GM23338 (cell line): Measurements from ENCODE around the gene LARGE1. TPM values are rescaled to one million over a fixed set of nuclear protein-coding genes. Genes with fewer than 3 reads are reported as not detected.

Source experiments
- ATAC-seq: fragments of 200-7000 bp; cut with Tn5 transposase; 3 replicates; pipeline ENCODE4 v1.9.1; 2020
- DNase-seq: peaks from one replicate; pipeline ENCODE4 v3.0.0-alpha.2; 2015; ENCODE audit warnings: low spot score
- H2AFZ ChIP-seq: fragments of 200-600 bp; sonication (generic); 2 replicates; pipeline ENCODE4 v1.8.0; 2016; ENCODE audit warnings: antibody characterized with exemption, mild to moderate bottlenecking, moderate library complexity
- H3F3A ChIP-seq: fragments of 200-600 bp; sonication (generic); replicated peaks from 2 replicates; pipeline ENCODE4 v1.8.0; 2017; ENCODE audit warnings: antibody characterized with exemption, mixed run types, low read depth
- H3K27ac ChIP-seq: fragments of 200-600 bp; sonication (generic); 2 replicates; pipeline ENCODE4 v1.6.1; 2016; ENCODE audit warnings: low read depth
- H3K27me3 ChIP-seq: fragments of 200-600 bp; sonication (generic); 2 replicates; pipeline ENCODE4 v1.8.0; 2016; ENCODE audit warnings: mild to moderate bottlenecking, mixed run types, moderate library complexity; ENCODE audit not compliant: insufficient read depth
- H3K36me3 ChIP-seq: fragments of 200-600 bp; sonication (generic); 2 replicates; pipeline ENCODE4 v1.8.0; 2016; ENCODE audit warnings: mild to moderate bottlenecking; ENCODE audit not compliant: insufficient read depth
- H3K4me1 ChIP-seq: fragments of 200-600 bp; sonication (generic); 2 replicates; pipeline ENCODE4 v1.8.0; 2016; ENCODE audit warnings: mild to moderate bottlenecking, moderate library complexity; ENCODE audit not compliant: insufficient read depth
- H3K4me2 ChIP-seq: fragments of 200-600 bp; sonication (generic); 2 replicates; pipeline ENCODE4 v1.7.1; 2017; ENCODE audit warnings: mixed run types
- H3K4me3 ChIP-seq: fragments of 200-600 bp; sonication (generic); 2 replicates; pipeline ENCODE4 v1.6.1; 2016; ENCODE audit warnings: mixed run types
- H3K79me2 ChIP-seq: fragments of 200-600 bp; sonication (generic); replicated peaks from 2 replicates; pipeline ENCODE4 v1.8.0; 2017; ENCODE audit warnings: mild to moderate bottlenecking; ENCODE audit not compliant: insufficient read depth
- H3K9me2 ChIP-seq: fragments of 200-600 bp; sonication (generic); 2 replicates; pipeline ENCODE4 v1.8.0; 2017; ENCODE audit not compliant: insufficient read depth
- H4K20me1 ChIP-seq: fragments of 200-600 bp; sonication (generic); replicated peaks from 2 replicates; pipeline ENCODE4 v1.8.0; 2017; ENCODE audit warnings: mild to moderate bottlenecking; ENCODE audit not compliant: insufficient read depth
- H3K27ac Mint-ChIP-seq: 2 replicates; pipeline ENCODE4 v1.8.0; 2020; ENCODE audit warnings: inconsistent platforms, mild to moderate bottlenecking, moderate library complexity, mixed read lengths
- H3K27me3 Mint-ChIP-seq: 3 replicates; pipeline ENCODE4 v1.8.0; 2022; ENCODE audit warnings: low read depth, mild to moderate bottlenecking, moderate library complexity, mixed read lengths, inconsistent platforms; ENCODE audit not compliant: insufficient read depth, poor library complexity
- H3K36me3 Mint-ChIP-seq: 3 replicates; pipeline ENCODE4 v1.8.0; 2021; ENCODE audit warnings: low read depth, mild to moderate bottlenecking, inconsistent platforms, moderate library complexity, mixed read lengths
- H3K4me1 Mint-ChIP-seq: 3 replicates; pipeline ENCODE4 v1.8.0; 2020; ENCODE audit warnings: mild to moderate bottlenecking, inconsistent platforms, mixed read lengths
- H3K4me3 Mint-ChIP-seq: 3 replicates; pipeline ENCODE4 v1.8.0; 2021; ENCODE audit warnings: moderate library complexity, mild to moderate bottlenecking, inconsistent platforms, mixed read lengths
- H3K9me3 Mint-ChIP-seq: 3 replicates; pipeline ENCODE4 v1.8.0; 2020; ENCODE audit warnings: moderate library complexity, mild to moderate bottlenecking, inconsistent platforms, mixed read lengths
- CREB1 ChIP-seq: fragments of 250-450 bp; sonication (Bioruptor Pico); IDR thresholded peaks from 2 replicates; pipeline ENCODE4 v1.5.0; 2020; ENCODE audit warnings: low read depth, mild to moderate bottlenecking, moderate library complexity
- ETS1 ChIP-seq: IDR thresholded peaks from 2 replicates; pipeline ENCODE4 v1.6.1; 2016; ENCODE audit warnings: antibody characterized with exemption
- EZH2phosphoT487 ChIP-seq: fragments of 200-600 bp; sonication (generic); IDR thresholded peaks from one replicate; pipeline ENCODE4 v1.8.1; 2018; ENCODE audit warnings: antibody characterized with exemption; ENCODE audit not compliant: unreplicated experiment
- JUNB ChIP-seq: IDR thresholded peaks from one replicate; pipeline ENCODE4 v1.6.1; 2016; ENCODE audit warnings: antibody characterized with exemption; ENCODE audit not compliant: unreplicated experiment
- STAT1 ChIP-seq: IDR thresholded peaks from one replicate; pipeline ENCODE4 v1.6.1; 2016; ENCODE audit warnings: antibody characterized with exemption; ENCODE audit not compliant: unreplicated experiment
- ZNF114 ChIP-seq: fragments of 250-450 bp; sonication (Bioruptor Pico); IDR thresholded peaks from 2 replicates; pipeline ENCODE4 v1.5.0; 2020; ENCODE audit warnings: mild to moderate bottlenecking, moderate library complexity
- polyA plus RNA-seq: library from polyadenylated mRNA; unstranded; fragments of >200 nt; fragmentation: Nextera tagmentation; extraction: Ambion mirVana; gene quantifications from 2 replicates; pipeline ENCODE4 v1.2.1, GENCODE V29; 2016
- total RNA-seq: library from RNA; depleted of rRNA; stranded (reverse); fragments of >200 nt; shearing (Covaris generic); gene quantifications from 2 replicates; pipeline ENCODE4 v1.2.3, GENCODE V29; 2014
- TF ChIP-seq, protein P1 (sequence below): fragments of 250-450 bp; sonication (Bioruptor Pico); IDR thresholded peaks from 2 replicates; pipeline ENCODE4 v1.5.0; 2020; ENCODE audit warnings: mild to moderate bottlenecking, moderate library complexity
- TF ChIP-seq, protein P2 (sequence below): IDR thresholded peaks from one replicate; pipeline ENCODE4 v1.6.1; 2018; ENCODE audit warnings: antibody characterized with exemption; ENCODE audit not compliant: unreplicated experiment

Gene LARGE1
- total and polyA plus RNA-seq, 2 experiments from 2014 or later: 12.8 to 75.6 TPM

- H2AFZ ChIP-seq: no peak overlapping the region
- Mint-ChIP-seq H3K27me3 (peaks cover 10% of the 10 kb centered on the region), H3K9me3 (no peaks in the 10 kb centered on the region), H3K36me3 (no peaks in the 10 kb centered on the region), H3K4me1 (peaks cover 38% of the 10 kb centered on the region), H3K27ac (no peak overlapping the region), H3K4me3 (no peak overlapping the region)
- ATAC-seq: no peak
- peaks cover 22% of the 10 kb centered on the region for H3K4me1 ChIP-seq
- no peaks in the 10 kb centered on the region for H3K36me3 ChIP-seq
- H3K4me2 ChIP-seq: no peak overlapping the region
- no peak overlapping the region for H3K4me3 ChIP-seq
- no peaks in the 10 kb centered on the region for H3K27me3 ChIP-seq
- H3K27ac ChIP-seq: no peak overlapping the region
- no peaks in the 10 kb centered on the region for H3K9me2 ChIP-seq
- peaks cover 11% of the 10 kb centered on the region for H3K79me2 ChIP-seq
- H3F3A ChIP-seq: no peaks in the 10 kb centered on the region
- no peak for DNase-seq
- TF ChIP-seq CREB1 (CRISPR knock-in tag) (no peak), ETS1 (no peak), JUNB (no peak), ZNF114 (CRISPR knock-in tag) (no peak)
- TF ChIP-seq, protein P1, sequence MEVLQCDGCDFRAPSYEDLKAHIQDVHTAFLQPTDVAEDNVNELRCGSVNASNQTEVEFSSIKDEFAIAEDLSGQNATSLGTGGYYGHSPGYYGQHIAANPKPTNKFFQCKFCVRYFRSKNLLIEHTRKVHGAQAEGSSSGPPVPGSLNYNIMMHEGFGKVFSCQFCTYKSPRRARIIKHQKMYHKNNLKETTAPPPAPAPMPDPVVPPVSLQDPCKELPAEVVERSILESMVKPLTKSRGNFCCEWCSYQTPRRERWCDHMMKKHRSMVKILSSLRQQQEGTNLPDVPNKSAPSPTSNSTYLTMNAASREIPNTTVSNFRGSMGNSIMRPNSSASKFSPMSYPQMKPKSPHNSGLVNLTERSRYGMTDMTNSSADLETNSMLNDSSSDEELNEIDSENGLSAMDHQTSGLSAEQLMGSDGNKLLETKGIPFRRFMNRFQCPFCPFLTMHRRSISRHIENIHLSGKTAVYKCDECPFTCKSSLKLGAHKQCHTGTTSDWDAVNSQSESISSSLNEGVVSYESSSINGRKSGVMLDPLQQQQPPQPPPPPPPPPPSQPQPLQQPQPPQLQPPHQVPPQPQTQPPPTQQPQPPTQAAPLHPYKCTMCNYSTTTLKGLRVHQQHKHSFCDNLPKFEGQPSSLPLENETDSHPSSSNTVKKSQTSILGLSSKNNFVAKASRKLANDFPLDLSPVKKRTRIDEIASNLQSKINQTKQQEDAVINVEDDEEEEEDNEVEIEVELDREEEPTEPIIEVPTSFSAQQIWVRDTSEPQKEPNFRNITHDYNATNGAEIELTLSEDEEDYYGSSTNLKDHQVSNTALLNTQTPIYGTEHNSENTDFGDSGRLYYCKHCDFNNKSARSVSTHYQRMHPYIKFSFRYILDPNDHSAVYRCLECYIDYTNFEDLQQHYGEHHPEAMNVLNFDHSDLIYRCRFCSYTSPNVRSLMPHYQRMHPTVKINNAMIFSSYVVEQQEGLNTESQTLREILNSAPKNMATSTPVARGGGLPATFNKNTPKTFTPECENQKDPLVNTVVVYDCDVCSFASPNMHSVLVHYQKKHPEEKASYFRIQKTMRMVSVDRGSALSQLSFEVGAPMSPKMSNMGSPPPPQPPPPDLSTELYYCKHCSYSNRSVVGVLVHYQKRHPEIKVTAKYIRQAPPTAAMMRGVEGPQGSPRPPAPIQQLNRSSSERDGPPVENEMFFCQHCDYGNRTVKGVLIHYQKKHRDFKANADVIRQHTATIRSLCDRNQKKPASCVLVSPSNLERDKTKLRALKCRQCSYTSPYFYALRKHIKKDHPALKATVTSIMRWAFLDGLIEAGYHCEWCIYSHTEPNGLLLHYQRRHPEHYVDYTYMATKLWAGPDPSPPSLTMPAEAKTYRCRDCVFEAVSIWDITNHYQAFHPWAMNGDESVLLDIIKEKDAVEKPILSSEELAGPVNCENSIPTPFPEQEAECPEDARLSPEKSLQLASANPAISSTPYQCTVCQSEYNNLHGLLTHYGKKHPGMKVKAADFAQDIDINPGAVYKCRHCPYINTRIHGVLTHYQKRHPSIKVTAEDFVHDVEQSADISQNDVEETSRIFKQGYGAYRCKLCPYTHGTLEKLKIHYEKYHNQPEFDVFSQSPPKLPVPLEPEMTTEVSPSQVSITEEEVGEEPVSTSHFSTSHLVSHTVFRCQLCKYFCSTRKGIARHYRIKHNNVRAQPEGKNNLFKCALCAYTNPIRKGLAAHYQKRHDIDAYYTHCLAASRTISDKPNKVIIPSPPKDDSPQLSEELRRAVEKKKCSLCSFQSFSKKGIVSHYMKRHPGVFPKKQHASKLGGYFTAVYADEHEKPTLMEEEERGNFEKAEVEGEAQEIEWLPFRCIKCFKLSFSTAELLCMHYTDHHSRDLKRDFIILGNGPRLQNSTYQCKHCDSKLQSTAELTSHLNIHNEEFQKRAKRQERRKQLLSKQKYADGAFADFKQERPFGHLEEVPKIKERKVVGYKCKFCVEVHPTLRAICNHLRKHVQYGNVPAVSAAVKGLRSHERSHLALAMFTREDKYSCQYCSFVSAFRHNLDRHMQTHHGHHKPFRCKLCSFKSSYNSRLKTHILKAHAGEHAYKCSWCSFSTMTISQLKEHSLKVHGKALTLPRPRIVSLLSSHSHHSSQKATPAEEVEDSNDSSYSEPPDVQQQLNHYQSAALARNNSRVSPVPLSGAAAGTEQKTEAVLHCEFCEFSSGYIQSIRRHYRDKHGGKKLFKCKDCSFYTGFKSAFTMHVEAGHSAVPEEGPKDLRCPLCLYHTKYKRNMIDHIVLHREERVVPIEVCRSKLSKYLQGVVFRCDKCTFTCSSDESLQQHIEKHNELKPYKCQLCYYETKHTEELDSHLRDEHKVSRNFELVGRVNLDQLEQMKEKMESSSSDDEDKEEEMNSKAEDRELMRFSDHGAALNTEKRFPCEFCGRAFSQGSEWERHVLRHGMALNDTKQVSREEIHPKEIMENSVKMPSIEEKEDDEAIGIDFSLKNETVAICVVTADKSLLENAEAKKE: no peak
- peaks cover 21% of the 10 kb centered on the region for H4K20me1 ChIP-seq
Measured at GRCh38 chr22:33573479-33573878, 346.8 kb downstream of the LARGE1 start.

GRCh38 chr22:33572086-33572485 lies 348.2 kb downstream of the LARGE1 start:
- no peaks in the 10 kb centered on the region for H3K9me3 Mint-ChIP-seq
- ATAC-seq (no peak), DNase-seq (no peak)
- Histone ChIP-seq H3K27ac (no peak overlapping the region), H3K4me1 (peaks cover 22% of the 10 kb centered on the region), H3K36me3 (no peaks in the 10 kb centered on the region), H3K79me2 (peaks cover 11% of the 10 kb centered on the region; the same call in 1 of the 2 replicates), H3K4me2 (no peak overlapping the region), H3K9me2 (no peaks in the 10 kb centered on the region), H3K27me3 (no peaks in the 10 kb centered on the region), H3F3A (no peaks in the 10 kb centered on the region), H3K4me3 (no peak overlapping the region), H4K20me1 (peaks cover 17% of the 10 kb centered on the region; the same call in 1 of the 2 replicates), H2AFZ (no peak overlapping the region)
- H3K27ac Mint-ChIP-seq: no peak overlapping the region
- H3K27me3 Mint-ChIP-seq: peaks cover 7% of the 10 kb centered on the region
- peaks cover 3% of the 10 kb centered on the region; the same call in 2 of the 3 replicates for H3K36me3 Mint-ChIP-seq
- peaks cover 36% of the 10 kb centered on the region for H3K4me1 Mint-ChIP-seq
- H3K4me3 Mint-ChIP-seq: no peak overlapping the region
- TF ChIP-seq, protein P2, sequence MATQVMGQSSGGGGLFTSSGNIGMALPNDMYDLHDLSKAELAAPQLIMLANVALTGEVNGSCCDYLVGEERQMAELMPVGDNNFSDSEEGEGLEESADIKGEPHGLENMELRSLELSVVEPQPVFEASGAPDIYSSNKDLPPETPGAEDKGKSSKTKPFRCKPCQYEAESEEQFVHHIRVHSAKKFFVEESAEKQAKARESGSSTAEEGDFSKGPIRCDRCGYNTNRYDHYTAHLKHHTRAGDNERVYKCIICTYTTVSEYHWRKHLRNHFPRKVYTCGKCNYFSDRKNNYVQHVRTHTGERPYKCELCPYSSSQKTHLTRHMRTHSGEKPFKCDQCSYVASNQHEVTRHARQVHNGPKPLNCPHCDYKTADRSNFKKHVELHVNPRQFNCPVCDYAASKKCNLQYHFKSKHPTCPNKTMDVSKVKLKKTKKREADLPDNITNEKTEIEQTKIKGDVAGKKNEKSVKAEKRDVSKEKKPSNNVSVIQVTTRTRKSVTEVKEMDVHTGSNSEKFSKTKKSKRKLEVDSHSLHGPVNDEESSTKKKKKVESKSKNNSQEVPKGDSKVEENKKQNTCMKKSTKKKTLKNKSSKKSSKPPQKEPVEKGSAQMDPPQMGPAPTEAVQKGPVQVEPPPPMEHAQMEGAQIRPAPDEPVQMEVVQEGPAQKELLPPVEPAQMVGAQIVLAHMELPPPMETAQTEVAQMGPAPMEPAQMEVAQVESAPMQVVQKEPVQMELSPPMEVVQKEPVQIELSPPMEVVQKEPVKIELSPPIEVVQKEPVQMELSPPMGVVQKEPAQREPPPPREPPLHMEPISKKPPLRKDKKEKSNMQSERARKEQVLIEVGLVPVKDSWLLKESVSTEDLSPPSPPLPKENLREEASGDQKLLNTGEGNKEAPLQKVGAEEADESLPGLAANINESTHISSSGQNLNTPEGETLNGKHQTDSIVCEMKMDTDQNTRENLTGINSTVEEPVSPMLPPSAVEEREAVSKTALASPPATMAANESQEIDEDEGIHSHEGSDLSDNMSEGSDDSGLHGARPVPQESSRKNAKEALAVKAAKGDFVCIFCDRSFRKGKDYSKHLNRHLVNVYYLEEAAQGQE: no peak
- TF ChIP-seq EZH2phosphoT487 (no peak), STAT1 (no peak), CREB1 (CRISPR knock-in tag) (no peak), ETS1 (no peak), ZNF114 (CRISPR knock-in tag) (no peak), JUNB (no peak)
